Tibial artery (tissue), 4 donors: ENCODE results near the gene OTOP2.

ENCODE experiments used
- DNase-seq, 2 donors: peaks; one replicate each; pipeline ENCODE4 v3.0.0-alpha.2; 2019
- H3K27ac ChIP-seq, 2 donors: fragments of 200-600 bp; sonication (generic) in 1 of 2; 1 replicate in 1 of 2; 2 replicates in 1 of 2; pipeline ENCODE4 v1.5.1; 2018 to 2019; ENCODE audit warnings: mild to moderate bottlenecking in 1 of 2
- H3K27me3 ChIP-seq, 2 donors: fragments of 200-600 bp; sonication (generic) in 1 of 2; one replicate each; pipeline versions ENCODE4 v1.5.1 to v1.6.0; 2016 to 2019
- H3K36me3 ChIP-seq, 3 donors: fragments of 200-600 bp; sonication (generic) in 2 of 3; one replicate each; pipeline ENCODE4 v1.5.1; 2016 to 2019; ENCODE audit warnings: mild to moderate bottlenecking in 2 of 3
- H3K4me1 ChIP-seq, 4 donors: fragments of 200-600 bp; sonication (generic) in 2 of 4; 1 replicate in 3 of 4; 2 replicates in 1 of 4; pipeline ENCODE4 v1.5.1; 2016 to 2019
- H3K4me3 ChIP-seq, 2 donors: fragments of 200-600 bp; sonication (generic) in 1 of 2; 1 replicate in 1 of 2; 2 replicates in 1 of 2; pipeline ENCODE4 v1.5.1; 2018 to 2019; ENCODE audit warnings: mild to moderate bottlenecking in 2 of 2
- H3K9me3 ChIP-seq, 3 donors: fragments of 200-600 bp; sonication (generic) in 1 of 3; one replicate each; pipeline ENCODE4 v1.5.1; 2016 to 2019
- intact Hi-C: fragments of 100-400 bp; cut with DNase I; formaldehyde crosslinking; loops from one replicate; pipeline ENCODE4 v1.15.0; 2023; ENCODE audit warnings: low total_unique reads
- TF ChIP-seq, protein P1 (sequence below), 2 experiments: fragments of 200-600 bp in 1 of 2; fragments of 450-650 bp in 1 of 2; IDR thresholded peaks; one replicate each; pipeline ENCODE4 v1.5.1; 2017 to 2019; ENCODE audit warnings: antibody characterized with exemption in 2 of 2, mild to moderate bottlenecking in 1 of 2, moderate library complexity in 1 of 2

The OTOP2 gene

DNA sequence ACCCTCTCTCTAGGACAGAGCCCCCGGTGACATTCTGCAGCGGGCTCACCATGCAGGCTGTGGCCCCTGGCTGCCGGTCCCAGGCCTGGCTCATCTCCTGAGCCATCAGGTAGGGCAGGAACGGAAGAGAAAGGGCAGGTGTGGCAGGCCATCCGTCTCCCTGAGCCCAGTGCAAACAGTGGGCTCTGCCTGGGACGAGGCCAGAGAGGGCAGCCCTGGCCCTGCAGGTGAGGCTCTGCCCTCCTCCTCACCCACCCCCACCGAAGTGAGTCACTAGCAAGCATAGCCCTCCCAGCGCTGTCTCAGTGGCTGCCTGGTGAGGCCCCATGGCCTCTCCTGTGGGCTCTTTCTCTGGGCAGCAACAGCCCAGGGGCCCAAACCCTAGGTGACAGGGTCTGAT is 26.1 kb downstream of the OTOP2 start:
- intact Hi-C loops = no loop called here
- H3K4me3 ChIP-seq = no peak overlapping the region
- H3K4me1 ChIP-seq = no peaks in the 10 kb centered on the region
- H3K27ac ChIP-seq = no peak overlapping the region
- peaks cover 0 to 60% of the 10 kb centered on the region in 2 donors for H3K27me3 ChIP-seq
- DNase-seq = no peak
- TF ChIP-seq, protein P1, sequence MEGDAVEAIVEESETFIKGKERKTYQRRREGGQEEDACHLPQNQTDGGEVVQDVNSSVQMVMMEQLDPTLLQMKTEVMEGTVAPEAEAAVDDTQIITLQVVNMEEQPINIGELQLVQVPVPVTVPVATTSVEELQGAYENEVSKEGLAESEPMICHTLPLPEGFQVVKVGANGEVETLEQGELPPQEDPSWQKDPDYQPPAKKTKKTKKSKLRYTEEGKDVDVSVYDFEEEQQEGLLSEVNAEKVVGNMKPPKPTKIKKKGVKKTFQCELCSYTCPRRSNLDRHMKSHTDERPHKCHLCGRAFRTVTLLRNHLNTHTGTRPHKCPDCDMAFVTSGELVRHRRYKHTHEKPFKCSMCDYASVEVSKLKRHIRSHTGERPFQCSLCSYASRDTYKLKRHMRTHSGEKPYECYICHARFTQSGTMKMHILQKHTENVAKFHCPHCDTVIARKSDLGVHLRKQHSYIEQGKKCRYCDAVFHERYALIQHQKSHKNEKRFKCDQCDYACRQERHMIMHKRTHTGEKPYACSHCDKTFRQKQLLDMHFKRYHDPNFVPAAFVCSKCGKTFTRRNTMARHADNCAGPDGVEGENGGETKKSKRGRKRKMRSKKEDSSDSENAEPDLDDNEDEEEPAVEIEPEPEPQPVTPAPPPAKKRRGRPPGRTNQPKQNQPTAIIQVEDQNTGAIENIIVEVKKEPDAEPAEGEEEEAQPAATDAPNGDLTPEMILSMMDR (IDR thresholded peaks at IDR 0.05) = no peak
- no peaks in the 10 kb centered on the region for H3K9me3 ChIP-seq
- H3K36me3 ChIP-seq = peaks cover 0 to 19% (median 0%) of the 10 kb centered on the region in 3 donors

DNA sequence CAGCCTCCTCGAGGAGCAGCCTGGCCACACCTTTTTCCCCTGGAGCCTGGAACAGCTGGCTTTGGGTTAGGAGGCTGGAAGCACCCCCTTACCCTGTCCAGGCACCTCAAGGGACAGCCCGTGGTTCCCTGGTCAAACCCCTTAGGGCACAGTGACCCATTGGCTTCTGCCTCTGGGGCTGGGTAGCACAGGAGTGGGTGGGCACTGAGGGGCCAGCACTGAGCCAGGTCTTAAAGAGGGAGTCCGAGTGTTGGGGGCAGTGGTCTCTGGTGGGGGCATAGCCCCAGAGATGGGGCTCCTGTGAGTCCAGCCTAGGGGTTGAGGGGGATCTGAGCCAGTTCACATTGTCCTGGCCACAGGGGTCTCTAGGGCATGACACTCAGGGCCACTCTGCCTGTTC is 27.0 kb downstream of the OTOP2 start:
- no peaks in the 10 kb centered on the region for H3K9me3 ChIP-seq
- no peaks in the 10 kb centered on the region for H3K4me1 ChIP-seq
- TF ChIP-seq, protein P1 (IDR thresholded peaks at IDR 0.05) = no peak
- H3K36me3 ChIP-seq = peaks cover 0 to 19% (median 0%) of the 10 kb centered on the region in 3 donors
- peaks cover 0 to 60% of the 10 kb centered on the region in 2 donors for H3K27me3 ChIP-seq
- no peak overlapping the region for H3K27ac ChIP-seq
- no peak for DNase-seq
- H3K4me3 ChIP-seq = no peak overlapping the region
- intact Hi-C loops = no loop called here

DNA sequence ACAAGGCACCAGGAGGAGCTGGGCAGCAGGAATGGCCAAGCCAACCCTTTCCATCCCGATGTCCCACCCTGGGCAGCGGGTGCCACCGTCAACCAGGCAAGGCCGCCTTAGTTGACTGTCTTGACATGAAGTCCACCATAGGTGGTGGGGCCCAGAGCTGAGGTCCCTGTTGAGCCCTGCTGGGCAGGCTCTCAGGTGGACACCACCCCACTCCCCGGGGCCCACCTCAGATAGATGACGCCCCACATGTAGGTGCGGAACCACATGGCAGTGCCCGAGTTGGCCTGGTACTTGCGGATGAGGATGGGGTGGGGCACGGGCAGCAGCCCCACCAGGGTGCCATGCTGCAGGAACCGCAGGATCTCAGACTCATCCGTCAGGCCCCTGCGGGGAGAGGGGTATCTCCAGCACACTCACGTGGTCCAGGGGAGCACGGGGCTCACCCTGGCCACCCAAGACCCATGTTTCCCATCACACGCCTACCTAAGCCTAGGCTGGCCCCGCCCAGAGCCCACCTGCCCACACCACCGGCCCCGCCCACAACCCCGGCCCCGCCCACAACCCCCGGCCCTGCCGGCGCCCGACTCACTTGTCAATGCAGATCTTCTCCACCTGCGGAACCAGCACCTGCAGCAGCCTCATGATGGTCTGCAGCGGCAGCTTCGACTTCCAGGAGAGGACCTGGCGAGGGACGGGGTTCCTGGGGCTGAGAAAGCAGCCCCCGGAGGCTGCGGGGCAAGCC is 27.8 kb downstream of the OTOP2 start:
- intact Hi-C loops = no loop called here
- H3K36me3 ChIP-seq = peaks cover 0 to 19% (median 0%) of the 10 kb centered on the region in 3 donors
- no peaks in the 10 kb centered on the region for H3K9me3 ChIP-seq
- DNase-seq = no peak
- TF ChIP-seq, protein P1 (IDR thresholded peaks at IDR 0.05) = no peak
- H3K4me1 ChIP-seq = no peaks in the 10 kb centered on the region
- H3K4me3 ChIP-seq = no peak overlapping the region
- peaks cover 0 to 56% of the 10 kb centered on the region in 2 donors for H3K27me3 ChIP-seq
- H3K27ac ChIP-seq = no peak overlapping the region

DNA sequence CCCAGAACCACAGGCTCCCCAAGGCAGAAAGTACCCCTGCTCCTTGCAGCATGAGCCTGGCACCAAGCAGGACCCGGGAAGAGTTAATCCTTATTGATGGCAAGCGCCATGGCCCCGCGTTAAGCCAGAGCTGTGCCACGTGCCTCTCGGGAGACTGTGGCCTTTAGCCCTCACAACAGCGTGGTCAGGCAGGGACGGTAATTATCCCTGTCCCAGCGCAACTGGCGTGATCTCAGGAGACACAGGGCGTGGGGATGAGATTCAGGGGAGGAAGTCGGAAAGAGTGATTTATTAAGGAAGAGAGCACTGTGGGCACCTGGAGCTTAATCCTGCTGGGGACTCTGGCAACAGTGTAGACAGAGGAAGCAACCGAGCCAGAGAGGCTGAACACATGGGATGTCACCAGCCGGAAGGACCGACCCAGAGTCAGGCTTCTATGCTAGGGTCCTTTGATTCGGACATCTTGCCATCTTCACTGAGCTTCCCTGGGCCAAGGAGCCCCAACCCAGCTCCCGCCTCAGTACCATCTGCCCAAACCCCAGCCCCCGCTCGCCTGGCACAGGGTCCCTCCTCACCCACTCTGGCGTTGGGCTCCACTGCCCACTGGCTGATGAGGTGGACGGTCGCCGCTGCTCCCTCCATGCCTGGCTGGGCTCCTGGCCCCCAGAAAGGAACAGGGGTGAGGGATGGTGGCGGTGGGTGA is 28.5 kb downstream of the OTOP2 start:
- TF ChIP-seq, protein P1 (IDR thresholded peaks at IDR 0.05) = no peak
- Histone ChIP-seq H3K27ac (no peak overlapping the region), H3K4me3 (no peak overlapping the region), H3K27me3 (peaks cover 0 to 48% of the 10 kb centered on the region in 2 donors), H3K9me3 (no peaks in the 10 kb centered on the region), H3K36me3 (peaks cover 0 to 19% (median 0%) of the 10 kb centered on the region in 3 donors), H3K4me1 (no peaks in the 10 kb centered on the region)
- DNase-seq = no peak
- intact Hi-C loops = no loop called here

DNA sequence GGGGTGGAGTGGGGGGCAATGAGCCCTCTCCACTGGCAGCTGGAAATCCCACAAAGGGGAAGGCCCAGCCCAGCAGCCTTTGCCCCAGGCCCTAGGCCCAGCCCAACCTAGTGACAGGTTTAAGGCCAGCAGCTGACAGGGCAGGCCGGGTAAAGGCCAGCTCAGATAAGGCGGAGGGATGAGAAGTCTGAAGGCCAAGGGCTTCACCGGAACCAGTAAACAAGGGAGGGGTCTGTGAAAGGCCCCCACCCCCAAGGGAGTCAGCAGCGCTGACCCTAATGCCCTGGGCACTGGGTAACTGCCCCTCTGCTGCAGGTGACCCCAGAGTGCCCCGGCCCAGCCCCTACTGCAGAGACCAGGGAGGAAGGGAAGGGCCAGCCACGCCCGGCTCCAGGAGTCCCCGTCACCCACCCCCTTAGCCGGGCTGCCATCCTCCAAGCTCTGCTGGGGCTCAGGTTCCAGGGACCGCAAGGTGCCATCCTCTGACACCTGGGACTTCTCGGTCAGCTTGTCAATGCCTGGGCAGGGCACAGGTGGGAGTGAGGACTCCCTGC is 29.1 kb downstream of the OTOP2 start:
- peaks cover 0 to 19% (median 0%) of the 10 kb centered on the region in 3 donors for H3K36me3 ChIP-seq
- no peak overlapping the region for H3K27ac ChIP-seq
- TF ChIP-seq, protein P1 (IDR thresholded peaks at IDR 0.05) = no peak
- no peak for DNase-seq
- no peaks in the 10 kb centered on the region for H3K4me1 ChIP-seq
- H3K9me3 ChIP-seq = no peaks in the 10 kb centered on the region
- H3K27me3 ChIP-seq = peaks cover 0 to 45% of the 10 kb centered on the region in 2 donors
- intact Hi-C loops = no loop called here
- no peak overlapping the region for H3K4me3 ChIP-seq
